HL-60/S4 (cell line): ENCODE data around the gene TWIST2.

Experiments used
- in situ Hi-C: fragments of 300-500 bp; cut with MboI; formaldehyde crosslinking; loops from 2 replicates; pipeline ENCODE4 v1.14.3; 2022; ENCODE audit warnings: low sequenced_read_pairs

TWIST2 gene

DNA sequence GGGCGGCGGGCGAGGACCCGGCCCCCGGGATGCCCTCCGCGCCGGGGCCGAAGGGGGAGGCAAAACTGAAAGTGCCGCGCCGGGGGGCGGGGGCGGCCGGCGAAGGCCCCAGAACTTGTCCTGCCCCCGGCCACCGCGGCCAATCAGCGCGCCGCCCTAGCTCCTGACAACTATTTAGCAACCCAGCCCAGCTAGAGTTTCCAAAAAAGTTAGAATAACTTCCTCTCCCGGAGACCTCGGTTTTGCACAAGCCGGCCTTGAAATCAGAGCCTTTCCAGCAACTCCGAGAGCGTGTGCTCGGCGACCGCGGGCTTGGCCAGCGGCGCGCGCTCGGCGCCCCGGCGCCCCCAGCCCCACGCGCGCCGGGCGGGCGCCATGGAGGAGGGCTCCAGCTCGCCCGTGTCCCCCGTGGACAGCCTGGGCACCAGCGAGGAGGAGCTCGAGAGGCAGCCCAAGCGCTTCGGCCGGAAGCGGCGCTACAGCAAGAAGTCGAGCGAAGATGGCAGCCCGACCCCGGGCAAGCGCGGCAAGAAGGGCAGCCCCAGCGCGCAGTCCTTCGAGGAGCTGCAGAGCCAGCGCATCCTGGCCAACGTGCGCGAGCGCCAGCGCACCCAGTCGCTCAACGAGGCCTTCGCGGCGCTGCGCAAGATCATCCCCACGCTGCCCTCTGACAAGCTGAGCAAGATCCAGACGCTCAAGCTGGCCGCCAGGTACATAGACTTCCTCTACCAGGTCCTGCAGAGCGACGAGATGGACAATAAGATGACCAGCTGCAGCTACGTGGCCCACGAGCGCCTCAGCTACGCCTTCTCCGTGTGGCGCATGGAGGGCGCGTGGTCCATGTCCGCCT, at the start of gene TWIST2:
TWIST2 (plus strand) TSS at position 245 of the 850 bp plus-strand sequence; CDS start at position 376, 131 bp downstream.
- in situ Hi-C loops: no loop called here

- in situ Hi-C loops: no loop called here
These were observed 46.1 kb upstream of the TWIST2 start for GRCh38 chr2:238801791-238802190.

GRCh38 chr2:238802957-238803356, 44.9 kb upstream of the TWIST2 start:
- in situ Hi-C loops: no loop called here

- in situ Hi-C loops: no loop called here
These were observed 43.7 kb upstream of the TWIST2 start for GRCh38 chr2:238803996-238804870.

GRCh38 chr2:238808761-238809160, 39.1 kb upstream of the TWIST2 start:
- in situ Hi-C loops: no loop called here

- in situ Hi-C loops: no loop called here
These were observed 37.6 kb upstream of the TWIST2 start for GRCh38 chr2:238810321-238810720.

- in situ Hi-C loops: no loop called here
These were observed 36.6 kb upstream of the TWIST2 start for GRCh38 chr2:238811293-238811692.

DNA sequence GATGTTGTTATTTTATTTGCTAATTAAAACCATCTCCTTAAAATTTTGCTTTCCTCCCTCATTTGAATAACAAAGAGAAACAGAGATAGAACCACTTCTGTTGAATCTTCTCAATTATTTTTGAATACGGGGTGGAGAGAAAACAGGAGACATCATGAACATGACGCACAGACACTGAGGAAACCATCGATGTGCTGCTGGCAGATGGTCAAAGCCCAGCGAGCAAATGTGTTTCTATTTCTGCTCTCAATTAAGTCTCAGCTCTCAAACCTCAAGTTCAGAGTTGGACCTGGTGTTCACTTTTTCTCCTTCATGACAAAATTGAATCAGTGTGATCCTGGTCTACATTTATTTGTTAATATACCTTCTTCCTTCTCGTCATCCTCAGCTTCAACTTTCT, 36.1 kb upstream of the TWIST2 start:
- in situ Hi-C loops: no loop called here

DNA sequence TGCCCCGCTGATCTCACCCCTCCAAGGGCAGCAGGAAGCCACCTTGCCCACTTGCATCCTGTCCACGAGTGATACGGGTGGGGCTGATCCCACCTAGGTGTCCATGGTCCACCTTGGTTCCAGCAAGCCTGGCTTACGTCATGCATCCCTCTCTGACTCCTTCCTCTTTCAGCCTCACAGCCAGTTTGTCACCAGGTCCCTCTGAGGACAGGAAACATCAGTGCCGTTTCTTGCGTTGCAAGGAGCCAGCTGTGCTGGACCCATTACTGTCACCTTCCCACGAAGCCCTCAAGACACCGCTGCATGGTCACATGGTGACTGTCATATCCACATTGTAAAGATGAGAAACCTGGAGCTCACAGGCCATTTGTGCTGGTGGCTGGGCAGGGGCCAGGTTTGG, 34.8 kb upstream of the TWIST2 start:
- in situ Hi-C loops: no loop called here

- in situ Hi-C loops: no loop called here
These were observed 33.1 kb upstream of the TWIST2 start for GRCh38 chr2:238814815-238815214.

- in situ Hi-C loops: no loop called here
These were observed 31.6 kb upstream of the TWIST2 start for GRCh38 chr2:238816291-238816690.

- in situ Hi-C loops: no loop called here
These were observed 30.5 kb upstream of the TWIST2 start for GRCh38 chr2:238817382-238817781.

- in situ Hi-C loops: no loop called here
These were observed 30.0 kb upstream of the TWIST2 start for GRCh38 chr2:238817891-238818290.

DNA sequence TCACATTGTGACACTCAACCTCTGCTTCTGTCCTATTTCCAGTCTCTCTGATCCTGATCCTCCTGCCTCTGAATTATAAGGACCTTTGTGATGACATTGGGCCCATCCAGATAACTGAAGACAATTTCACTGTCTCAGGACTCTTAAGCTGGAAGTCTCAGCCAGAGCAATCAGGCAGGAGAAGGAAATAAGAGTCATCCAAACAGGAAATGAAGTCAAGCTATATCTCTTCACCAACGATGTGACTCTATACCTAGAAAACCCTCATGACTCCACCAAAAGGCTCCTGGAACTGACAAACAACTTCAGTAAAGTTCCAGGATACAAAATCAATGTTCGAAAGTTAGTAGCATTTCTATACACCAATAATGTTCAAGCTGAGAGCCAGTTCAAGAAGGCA, 29.3 kb upstream of the TWIST2 start:
- in situ Hi-C loops: no loop called here

DNA sequence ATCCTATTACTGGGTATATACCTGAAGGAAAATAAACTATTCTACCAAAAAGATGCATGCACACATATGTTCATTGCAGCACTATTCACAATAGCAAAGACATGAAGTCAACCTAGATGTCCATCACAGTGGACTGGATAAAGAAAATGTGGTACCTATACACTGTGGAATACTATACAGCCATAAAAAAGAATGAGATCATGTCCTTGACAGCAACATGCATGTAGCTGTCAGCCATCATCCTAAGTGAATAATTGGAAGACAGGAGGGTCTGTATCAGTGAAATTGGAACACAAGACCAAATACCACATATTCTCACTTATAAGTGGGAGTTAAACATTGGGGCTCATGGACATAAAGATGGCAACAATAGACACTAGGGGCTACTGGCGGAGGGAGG, 27.7 kb upstream of the TWIST2 start:
- in situ Hi-C loops: no loop called here

DNA sequence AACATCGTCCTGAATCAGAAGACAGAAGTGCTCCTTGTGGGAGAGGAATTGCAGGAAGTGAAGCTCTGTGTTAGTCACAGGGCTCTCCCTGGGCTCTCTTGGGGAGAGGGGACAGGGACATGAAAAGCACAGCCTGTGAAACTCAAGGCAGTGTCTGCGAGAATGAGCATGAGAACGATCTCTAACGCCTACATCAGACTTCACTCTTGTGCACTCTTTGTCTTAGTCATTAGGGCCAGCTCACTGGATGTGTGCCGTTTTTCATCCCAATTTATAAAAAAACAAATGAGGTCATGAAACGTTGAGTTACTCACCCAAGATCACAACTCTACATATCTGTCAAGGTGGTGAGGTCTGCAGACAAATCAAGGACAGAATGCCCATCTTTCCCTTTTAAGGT, 27.0 kb upstream of the TWIST2 start:
- in situ Hi-C loops: no loop called here

DNA sequence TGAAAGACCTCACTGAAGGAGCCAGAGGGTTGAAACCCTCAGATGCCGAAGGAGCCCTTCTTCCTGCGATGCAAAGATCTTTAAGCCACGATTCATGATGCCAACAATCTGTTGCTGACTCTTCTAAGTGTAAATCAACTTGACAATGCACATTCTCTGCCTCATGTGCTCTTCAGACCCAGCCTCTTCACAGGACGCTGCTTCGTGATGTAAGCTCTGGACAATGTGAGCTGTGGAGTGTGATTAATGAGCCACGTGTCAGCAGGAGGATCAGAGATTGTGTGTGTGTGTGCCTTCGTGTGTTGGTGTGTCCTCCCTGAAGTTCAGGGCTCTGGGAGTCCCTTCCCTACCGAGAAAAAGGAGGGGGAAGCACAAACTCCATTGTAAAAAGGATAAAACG, 26.5 kb upstream of the TWIST2 start:
- in situ Hi-C loops: no loop called here

GRCh38 chr2:238821944-238822670, 25.8 kb upstream of the TWIST2 start:
- in situ Hi-C loops: no loop called here

DNA sequence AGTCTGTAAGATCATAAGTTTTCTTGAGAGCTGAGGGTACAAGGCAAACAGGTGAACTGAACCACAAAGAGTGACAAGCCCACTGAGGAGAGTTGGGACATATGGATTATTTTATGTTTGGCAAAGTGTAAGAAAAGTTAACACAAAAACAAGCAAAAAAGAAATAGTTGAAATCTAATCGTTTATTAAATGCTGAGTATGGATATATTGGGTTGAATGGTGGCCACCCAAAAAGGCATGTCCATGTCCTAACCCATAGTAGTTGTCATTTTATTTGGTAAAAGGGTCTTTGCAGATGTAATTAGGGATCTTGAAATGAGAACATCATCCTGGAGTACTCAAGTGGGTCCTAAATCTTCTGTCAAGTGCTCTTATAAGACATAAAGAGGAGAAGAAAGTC, 24.9 kb upstream of the TWIST2 start:
- in situ Hi-C loops: no loop called here

- in situ Hi-C loops: no loop called here
These were observed 16.7 kb upstream of the TWIST2 start for GRCh38 chr2:238831177-238831576.

DNA sequence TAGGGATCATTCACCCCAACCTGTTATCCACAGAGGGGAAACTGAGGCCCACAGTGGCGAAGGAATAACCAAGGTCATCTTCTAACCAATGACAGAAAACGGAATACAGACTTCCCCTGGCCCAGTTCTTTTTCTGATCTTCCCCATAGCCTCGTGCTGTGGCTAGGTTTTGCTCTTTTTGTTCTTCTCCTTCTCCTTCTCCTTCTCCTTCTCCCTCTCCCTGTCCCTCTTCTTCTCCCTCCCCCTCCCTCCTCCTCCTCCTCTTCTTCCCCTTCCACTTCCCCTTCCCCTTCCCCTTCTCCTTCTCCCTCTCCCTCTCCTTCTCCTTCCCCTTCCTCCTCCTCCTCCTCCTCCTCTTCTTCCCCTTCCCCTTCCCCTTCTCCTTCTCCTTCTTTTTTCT, 12.9 kb upstream of the TWIST2 start:
- in situ Hi-C loops: no loop called here
